Cardiac atrium fibroblast (primary cell): ENCODE results near the gene DHRS4L2. TPM values are rescaled to one million over a fixed set of nuclear protein-coding genes. Genes with fewer than 3 reads are reported as not detected.

Experiments
- total RNA-seq: library from RNA; depleted of rRNA; stranded (reverse); fragments of >200 nt; gene quantifications from 2 replicates; pipeline ENCODE4 v1.2.3, GENCODE V29; 2015

DHRS4L2 gene
- total RNA-seq = 9.0 and 16.8 TPM in 2 replicates

DNA sequence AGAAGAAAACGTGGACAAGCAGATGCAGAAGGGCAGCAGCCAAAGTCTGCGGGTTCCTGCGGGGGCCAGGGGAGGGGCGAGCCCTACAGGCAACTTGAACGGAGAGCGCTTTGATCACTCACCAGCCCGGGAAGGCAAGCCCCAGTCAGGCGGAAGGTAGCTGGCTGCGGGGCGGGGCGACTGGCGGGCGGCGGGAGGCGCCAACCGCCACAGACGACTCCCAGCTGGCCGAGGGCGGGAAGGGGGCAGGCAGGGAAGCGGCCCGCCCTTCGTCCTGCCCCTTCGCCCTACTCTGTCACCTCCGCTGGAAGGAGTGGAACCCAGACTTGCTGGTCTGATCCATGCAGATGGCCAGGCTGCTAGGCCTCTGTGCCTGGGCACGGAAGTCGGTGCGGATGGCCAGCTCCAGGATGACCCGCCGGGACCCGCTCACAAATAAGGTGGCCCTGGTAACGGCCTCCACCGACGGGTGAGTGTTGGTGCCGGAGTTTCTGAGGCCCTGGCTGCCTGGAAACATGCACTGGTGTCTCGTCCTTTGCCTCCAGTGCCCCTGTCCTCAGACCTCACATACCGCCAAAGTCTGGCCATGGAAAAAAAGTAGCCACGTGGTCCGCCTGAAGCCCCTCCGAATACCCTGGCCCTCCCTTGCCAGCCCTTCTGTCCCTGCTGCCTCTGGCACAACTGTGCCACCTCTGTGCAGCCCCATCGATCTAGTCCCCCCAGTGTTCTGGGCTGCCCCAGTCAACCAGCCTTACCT is at the start of gene DHRS4L2:
TSS of gene DHRS4L2 (plus strand) at position 323 of the 757 bp plus-strand sequence. CDS start at position 342, 19 bp downstream.

DNA sequence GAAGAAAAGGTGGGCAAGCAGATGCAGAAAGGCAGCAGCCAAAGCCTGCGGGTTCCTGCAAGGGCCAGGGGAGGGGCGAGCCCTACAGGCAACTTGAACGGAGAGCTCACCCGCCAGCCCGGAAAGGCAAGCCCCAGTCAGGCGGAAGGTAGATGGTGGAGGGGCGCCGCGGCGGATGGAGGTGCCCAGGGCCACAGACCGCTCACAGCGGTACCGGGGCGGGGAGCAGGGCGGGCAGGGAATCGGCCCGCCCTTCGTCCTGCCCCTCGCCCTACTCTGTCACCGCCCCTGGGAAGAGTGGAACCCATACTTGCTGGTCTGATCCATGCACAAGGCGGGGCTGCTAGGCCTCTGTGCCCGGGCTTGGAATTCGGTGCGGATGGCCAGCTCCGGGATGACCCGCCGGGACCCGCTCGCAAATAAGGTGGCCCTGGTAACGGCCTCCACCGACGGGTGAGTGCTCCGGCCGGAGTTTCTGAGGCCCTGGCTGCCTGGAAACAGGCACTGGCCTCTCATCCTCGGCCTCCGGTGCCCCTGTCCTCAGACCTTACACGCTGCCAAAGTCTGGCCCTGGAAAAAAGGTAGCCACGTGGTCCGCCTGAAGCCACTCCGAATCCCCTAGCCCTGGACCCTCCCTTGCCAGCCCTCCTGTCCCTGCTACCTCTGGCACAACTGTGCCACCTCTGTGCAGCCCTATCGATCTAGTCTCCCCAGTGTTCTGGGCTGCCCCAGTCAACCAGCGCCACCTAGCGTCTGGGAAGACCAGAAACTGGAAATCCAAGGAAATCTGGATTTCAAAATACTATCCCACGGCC is 35.1 kb upstream of the DHRS4L2 start, which contains the start of gene DHRS4:
TSS of gene DHRS4 (plus strand) at position 307 of the 815 bp plus-strand sequence. CDS start at position 326, 19 bp downstream.

DNA sequence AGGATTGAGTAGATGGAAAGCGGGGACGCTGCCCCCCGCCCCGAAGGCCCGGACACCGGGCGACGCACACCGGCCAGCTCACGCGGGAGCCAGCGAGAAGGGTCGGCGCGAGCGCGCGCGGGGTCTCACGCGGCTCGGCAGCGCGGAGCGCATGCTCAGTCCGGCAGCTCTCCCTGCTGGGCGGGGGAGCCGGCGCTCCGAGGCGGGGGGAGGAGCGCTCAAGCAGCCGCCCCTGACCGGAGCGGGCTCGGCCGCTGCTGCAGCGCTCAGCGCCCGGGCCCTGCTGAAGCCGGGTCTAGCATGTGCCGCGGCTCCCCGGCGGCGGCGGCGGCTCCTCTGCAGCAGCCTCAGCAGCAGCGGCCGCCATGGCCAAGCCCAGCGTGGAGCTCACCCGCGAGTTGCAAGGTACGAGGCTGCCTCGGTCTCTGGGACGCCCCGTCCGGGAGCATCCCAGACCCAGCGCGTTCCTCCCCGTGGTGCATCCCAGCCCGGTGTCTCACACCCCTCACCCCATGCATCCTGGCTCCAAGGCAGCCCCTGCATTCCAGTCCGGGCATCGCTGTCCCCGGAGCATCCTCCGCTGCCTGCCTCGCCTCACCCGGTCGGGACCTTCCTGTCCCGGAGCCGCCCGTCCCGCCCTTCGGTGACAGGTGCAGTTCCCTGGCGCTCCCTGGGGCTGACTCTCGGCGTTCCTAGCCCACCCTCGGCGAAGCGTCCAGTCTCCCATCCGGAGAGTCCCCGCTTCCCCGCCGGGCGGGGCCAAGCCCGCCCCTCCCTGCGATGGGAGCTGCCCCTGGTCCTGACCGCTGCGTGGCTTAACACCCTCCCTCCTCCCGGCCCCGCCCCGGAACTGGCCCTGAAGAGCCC is 63.3 kb downstream of the DHRS4L2 start, which contains the start of gene CARMIL3:
TSS of gene CARMIL3 (plus strand) at position 221 of the 867 bp plus-strand sequence. CDS start at position 366, 145 bp downstream.

Other genes with a start within 250 kb of the DHRS4L2 start
- gene DHRS4, start 35.2 kb upstream of the DHRS4L2 start, total RNA-seq = 31.2 and 36.6 TPM in 2 replicates
- 0.16 TPM in 1 of 2 replicates, not detected in the other for gene CARMIL3, start 63.1 kb downstream of the DHRS4L2 start, total RNA-seq
- not detected in 2 replicates for gene CPNE6, start 82.6 kb downstream of the DHRS4L2 start, total RNA-seq
- gene PCK2, start 105.4 kb downstream of the DHRS4L2 start, total RNA-seq = 32.7 and 43.4 TPM in 2 replicates
- gene DCAF11, start 125.8 kb downstream of the DHRS4L2 start, total RNA-seq = 27.5 and 28.7 TPM in 2 replicates
- 0.32 TPM in 1 of 2 replicates, not detected in the other for gene NRL, start 126.0 kb downstream of the DHRS4L2 start, total RNA-seq
- gene FITM1, start 141.7 kb downstream of the DHRS4L2 start, total RNA-seq = 0.32 TPM in 1 of 2 replicates, not detected in the other
- 151 and 174 TPM in 2 replicates for gene PSME1, start 147.3 kb downstream of the DHRS4L2 start, total RNA-seq
- gene EMC9, start 152.7 kb downstream of the DHRS4L2 start, total RNA-seq = 14.4 and 27.4 TPM in 2 replicates
- gene PSME2, start 157.7 kb downstream of the DHRS4L2 start, total RNA-seq = 44.6 and 52.2 TPM in 2 replicates
- 24.2 and 25.6 TPM in 2 replicates for gene RNF31, start 158.6 kb downstream of the DHRS4L2 start, total RNA-seq
- gene IRF9, start 172.3 kb downstream of the DHRS4L2 start, total RNA-seq = 34.2 and 65.2 TPM in 2 replicates
- 2.9 TPM in 1 of 2 replicates, not detected in the other for gene REC8, start 183.2 kb downstream of the DHRS4L2 start, total RNA-seq
- 24.2 and 39.0 TPM in 2 replicates for gene IPO4, start 199.9 kb downstream of the DHRS4L2 start, total RNA-seq
- gene TM9SF1, start 206.5 kb downstream of the DHRS4L2 start, total RNA-seq = 71.5 and 84.7 TPM in 2 replicates
- not detected in 2 replicates for gene TSSK4, start 216.8 kb downstream of the DHRS4L2 start, total RNA-seq
- 34.7 TPM in 2 replicates for gene CHMP4A, start 224.6 kb downstream of the DHRS4L2 start, total RNA-seq
- 6.7 and 9.2 TPM in 2 replicates for gene MDP1, start 227.1 kb downstream of the DHRS4L2 start, total RNA-seq
- gene NEDD8, start 243.4 kb downstream of the DHRS4L2 start, total RNA-seq = 140 and 176 TPM in 2 replicates
- 41.7 and 96.7 TPM in 2 replicates for gene GMPR2, start 244.0 kb downstream of the DHRS4L2 start, total RNA-seq